Left cardiac atrium (tissue), 4 donors: ENCODE results near the gene CPT1B. TPM values are rescaled to one million over a fixed set of nuclear protein-coding genes. Genes with fewer than 3 reads are reported as not detected.
"Not testable (repeated sequence)": the region's sequence is repeated elsewhere in the genome, so short reads cannot be mapped to it uniquely, and the experiment has no call there.

ENCODE experiments used
- ATAC-seq, 2 donors: fragments of 200-7000 bp; cut with Tn5 transposase; one replicate each; pipeline ENCODE4 v1.9.1; 2020; ENCODE audit warnings: mild to moderate bottlenecking in 2 of 2, moderate library complexity in 2 of 2
- DNase-seq: peaks from one replicate; pipeline ENCODE4 v3.0.0-alpha.2; 2020
- intact Hi-C, 2 donors: fragments of 100-400 bp; cut with DNase I; formaldehyde crosslinking; loops; one replicate each; pipeline versions ENCODE4 v1.14.1 to v1.15.1; 2022 to 2023
- total RNA-seq, 2 donors: library from RNA; stranded (reverse); fragmentation: NEBNext Ultra II Directional; extraction: Animal tissue kit (Norgen Biotek cat#: 25700); gene quantifications; one replicate each; pipeline ENCODE4 v1.2.1, GENCODE V29; 2021
- donor health status: DM: no; HTN: yes; CAD: no.
- donor health status: DM: no; HTN: yes; CAD: no; lungs with severe emphysema.
- donor health status: DM: yes; HTN: yes; CAD: no.
- donor health status: Dilated cardiomyopathy.

Gene CPT1B
- total RNA-seq, 2 donors from 2014 or later, result 201 to 269 TPM

DNA sequence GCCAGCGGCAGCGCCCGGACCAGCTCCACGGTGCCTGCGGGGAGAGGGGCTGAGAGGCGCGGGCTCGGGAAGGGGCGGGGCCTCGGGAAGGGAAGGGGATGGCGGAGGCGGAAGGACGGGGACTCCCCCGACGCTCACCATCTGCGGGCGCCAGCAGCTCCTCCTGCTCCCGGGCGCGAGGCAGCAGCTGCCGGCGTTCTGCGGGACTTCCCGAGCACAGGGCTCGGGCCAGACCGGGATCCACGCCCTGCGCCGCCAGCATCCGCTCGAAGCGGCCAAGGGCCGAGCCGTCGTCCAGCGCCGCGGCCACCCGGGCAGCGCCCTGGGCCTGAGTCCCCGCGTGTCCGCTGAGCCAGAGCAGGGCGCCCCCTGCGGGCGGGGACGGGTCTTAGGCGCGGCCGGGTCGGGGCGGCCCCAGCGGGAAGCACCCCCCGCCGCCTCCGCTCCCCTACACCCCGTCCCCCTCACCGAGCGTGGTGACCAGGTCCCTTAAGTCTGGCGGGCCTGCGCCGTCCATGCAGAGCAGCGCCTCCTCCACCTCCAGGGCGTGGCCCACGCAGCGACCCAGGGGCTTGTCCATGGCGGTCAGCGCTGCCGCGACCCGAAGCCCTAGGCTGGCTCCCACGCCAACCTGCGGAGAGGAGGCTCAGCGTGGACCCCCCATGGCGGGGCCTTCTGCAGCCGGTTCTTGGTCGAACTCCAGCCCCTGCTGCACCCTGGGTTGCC lies 52.0 kb downstream of the CPT1B start:
- peak; percentile 24 to 43 for ATAC-seq
- DNase-seq, result peak; percentile 85
- intact Hi-C loops, result no loop called here

DNA sequence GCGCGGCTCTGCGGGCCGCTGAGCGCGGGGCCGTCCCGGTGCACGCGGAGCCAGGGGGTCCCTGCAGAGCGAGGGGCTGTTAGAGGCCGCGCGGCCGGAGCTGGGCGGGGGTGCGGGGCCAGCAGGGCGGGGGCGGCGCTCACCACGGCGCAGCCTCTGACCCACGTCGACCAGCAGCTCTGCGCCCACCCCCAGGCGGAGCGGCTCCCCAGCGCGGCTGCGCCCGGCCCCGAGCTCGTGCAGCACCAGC lies 52.4 kb downstream of the CPT1B start:
- intact Hi-C loops, result loop anchor here in 1 of 2 donors (2.0 kb wide), 1 partner anchor 37 kb away; the partner anchor contains the start of gene SYCE3
- DNase-seq (no peak), ATAC-seq (no peak)

DNA sequence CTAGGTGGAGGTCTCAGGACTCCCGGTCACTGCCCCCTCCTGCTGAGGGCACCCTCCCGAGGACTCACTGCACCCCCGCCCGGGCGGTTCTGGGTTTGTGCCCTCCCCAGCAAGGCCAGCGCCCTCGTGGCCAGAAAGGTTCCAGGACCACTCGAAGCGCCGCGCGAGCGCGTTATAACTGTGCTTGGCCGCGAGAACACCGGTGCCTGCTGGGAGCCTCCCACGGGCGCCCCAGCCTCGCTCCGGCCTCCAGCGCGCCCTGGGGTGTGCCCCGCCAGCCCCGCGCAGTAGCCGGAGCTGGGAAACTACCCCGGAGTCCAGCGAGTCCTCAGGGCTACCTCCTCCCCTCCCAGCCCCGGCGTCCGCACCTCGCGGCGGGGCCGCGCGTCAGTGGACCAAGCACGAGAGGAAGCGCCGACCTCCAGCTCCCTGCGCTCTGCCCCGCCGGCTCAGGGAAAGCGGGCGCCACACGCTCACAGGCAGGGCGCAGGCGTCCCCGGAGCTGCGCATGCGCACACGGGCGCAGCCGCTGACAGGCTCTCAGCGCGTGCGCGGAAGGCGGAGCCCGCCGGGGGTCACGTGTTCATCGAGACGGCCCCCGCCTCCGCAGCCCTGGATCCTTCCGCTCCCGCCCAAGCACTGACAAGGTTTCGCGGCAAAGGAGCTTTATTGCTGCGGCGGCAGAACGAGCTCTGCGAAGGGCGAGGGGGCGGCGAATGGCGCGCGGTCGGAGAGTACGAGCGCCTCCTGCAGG lies 52.9 kb downstream of the CPT1B start, which contains the start of gene SCO2:
Gene SCO2 (minus strand): TSS at position 495 of the 754 bp plus-strand sequence. CDS start 1,187 bp downstream, outside the sequence.
- DNase-seq (peak; percentile 97), ATAC-seq (peak; percentile 58 to 77)
- intact Hi-C loops, result loop anchor here in 1 of 2 donors (2.0 kb wide), 1 partner anchor 38 kb away; the partner anchor contains the start of gene SYCE3

DNA sequence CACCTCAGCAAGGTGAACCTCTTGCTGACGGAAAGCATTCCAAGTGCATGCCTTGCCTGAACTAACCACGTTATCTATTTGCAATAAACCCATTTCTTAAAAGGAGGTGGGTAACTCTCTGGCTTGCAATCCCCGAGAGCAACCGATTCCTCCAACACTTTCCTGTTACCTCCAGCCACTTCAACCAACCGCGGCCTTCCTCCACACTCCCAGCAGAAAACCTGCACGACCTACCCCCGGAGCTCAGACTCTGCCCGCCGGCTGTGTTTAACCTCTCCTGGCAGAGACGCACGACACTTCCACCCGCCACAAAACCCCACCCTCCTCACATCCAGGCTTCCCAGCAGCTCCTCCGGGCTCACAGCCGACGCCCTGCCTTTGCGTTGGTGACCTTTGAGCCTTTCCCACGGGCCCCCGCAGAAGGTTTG lies 53.5 kb downstream of the CPT1B start:
- intact Hi-C loops, result loop anchor here in 1 of 2 donors (2.0 kb wide), 1 partner anchor 38 kb away; the partner anchor contains the start of gene SYCE3
- no peak for DNase-seq
- no peak for ATAC-seq

DNA sequence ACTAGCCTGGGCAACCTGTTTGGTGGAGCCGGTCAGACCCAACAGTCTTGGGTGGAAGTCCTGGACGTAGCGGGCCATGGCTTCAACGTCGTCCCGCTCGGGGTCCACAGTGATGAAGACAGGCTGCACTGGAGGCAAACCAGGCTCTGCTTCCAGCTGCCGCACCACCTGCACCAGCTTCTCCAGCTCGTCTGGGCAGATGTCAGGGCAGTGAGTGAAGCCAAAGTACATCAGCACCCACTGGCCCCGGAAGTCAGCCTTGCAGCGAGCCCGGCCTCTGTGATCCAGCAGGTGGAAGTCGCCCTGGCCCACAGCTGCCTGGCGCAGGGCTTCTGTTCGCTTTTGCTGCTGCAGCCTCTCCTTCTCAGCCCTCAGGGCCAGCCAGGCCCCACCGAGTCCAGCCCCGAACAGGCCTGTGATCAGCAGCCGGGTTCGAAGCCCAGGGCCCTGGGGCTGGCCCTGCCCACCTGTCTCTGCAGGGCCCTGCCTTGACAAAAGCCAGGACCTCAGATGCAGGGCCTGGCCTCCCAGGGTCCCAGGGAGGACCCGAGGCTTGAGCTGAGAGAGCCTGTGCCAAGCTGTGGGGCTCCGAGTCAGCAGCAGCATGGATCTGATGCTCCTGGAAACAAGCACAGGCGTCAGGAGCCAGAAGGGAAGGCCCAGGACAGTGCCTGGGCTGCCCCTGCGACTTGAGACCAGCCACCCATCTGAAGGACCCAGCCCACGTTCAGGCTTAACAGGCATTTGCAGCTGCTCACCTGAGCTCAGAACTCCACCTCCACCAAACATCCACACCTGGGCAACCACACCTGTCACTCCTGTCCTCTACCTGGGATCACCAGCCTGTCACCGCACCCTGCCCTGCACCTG lies 54.2 kb downstream of the CPT1B start:
- DNase-seq (no peak), ATAC-seq (no peak)
- intact Hi-C loops, result loop anchor here in 1 of 2 donors (2.0 kb wide), 1 partner anchor 39 kb away; the partner anchor contains the start of gene SYCE3

DNA sequence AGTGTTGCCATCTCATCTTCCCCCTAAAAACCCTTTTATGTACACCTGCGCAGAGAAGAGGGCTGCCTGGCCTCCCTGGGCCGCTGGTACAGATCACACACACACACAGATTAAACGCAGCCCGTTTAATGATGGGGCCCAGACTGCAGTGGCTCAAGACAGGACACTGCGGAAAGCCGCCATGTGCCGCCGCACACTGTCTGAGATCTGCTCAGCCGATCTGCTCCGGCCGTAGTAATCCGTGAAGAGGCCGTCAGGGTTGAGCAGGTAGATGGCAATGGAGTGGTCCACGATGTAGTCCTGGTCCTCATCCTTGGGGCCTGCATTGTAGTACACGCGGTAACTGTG lies 54.8 kb downstream of the CPT1B start:
- DNase-seq (no peak), ATAC-seq (no peak)
- intact Hi-C loops, result no loop called here

DNA sequence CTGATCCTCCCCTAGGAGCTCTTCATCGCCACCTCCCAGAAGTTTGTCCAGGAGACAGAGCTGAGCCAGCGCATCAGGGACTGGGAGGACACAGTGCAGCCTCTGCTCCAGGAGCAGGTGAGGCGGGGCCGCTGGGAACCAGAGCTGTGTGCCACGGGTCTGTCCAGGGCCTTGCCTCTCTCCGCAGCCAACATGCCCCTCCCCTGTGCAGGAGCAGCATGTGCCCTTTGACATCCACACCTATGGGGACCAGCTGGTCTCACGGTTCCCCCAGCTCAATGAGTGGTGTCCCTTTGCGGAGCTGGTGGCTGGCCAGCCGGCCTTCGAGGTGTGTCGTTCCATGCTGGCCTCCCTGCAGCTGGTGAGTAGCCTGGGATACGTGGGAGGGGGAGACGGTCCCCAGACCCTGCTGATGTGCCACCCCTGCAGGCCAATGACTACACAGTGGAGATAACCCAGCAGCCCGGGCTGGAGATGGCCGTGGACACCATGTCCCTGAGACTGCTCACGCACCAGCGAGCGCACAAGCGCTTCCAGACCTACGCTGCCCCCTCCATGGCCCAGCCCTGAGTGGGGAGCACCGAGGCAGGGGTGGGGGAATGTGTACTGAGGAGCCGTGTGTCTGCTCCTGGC lies 55.3 kb downstream of the CPT1B start:
- no peak for ATAC-seq
- intact Hi-C loops, result no loop called here
- DNase-seq, result peak; percentile 26

DNA sequence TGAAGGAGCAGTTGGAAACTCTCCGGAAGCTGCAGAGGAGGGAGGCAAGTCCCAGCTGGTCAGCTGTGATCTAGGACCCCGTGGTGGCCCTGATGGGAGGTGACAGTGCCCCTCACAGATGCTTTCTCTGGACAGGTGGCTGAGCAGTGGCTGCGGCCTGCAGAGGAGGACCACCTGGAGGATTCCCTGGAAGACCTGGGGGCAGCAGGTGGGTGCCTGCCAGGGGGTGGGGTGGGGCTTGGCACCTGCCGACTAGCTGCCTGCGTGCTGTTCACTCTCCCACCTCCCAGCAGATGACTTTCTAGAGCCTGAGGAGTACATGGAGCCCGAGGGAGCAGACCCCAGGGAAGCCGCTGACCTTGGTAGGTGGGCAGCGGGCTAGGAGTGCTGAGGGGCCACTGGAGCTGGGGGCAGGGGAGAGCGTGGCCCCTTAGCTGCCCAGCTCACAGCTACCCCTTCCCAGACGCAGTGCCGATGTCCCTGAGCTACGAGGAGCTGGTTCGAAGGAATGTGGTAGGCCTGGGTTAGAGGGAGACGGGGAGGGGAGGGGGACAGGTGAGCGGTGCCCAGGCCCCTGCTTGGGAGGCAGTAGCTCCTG lies 55.9 kb downstream of the CPT1B start:
- DNase-seq, result no peak
- ATAC-seq, result no peak
- intact Hi-C loops, result no loop called here

- ATAC-seq (no peak), DNase-seq (no peak)
- intact Hi-C loops, result no loop called here
Observed at GRCh38 chr22:50521710-50522109, 56.5 kb downstream of the CPT1B start.

GRCh38 chr22:50520826-50521453 lies 57.3 kb downstream of the CPT1B start:
- intact Hi-C loops, result no loop called here
- no peak for DNase-seq
- ATAC-seq, result no peak

DNA sequence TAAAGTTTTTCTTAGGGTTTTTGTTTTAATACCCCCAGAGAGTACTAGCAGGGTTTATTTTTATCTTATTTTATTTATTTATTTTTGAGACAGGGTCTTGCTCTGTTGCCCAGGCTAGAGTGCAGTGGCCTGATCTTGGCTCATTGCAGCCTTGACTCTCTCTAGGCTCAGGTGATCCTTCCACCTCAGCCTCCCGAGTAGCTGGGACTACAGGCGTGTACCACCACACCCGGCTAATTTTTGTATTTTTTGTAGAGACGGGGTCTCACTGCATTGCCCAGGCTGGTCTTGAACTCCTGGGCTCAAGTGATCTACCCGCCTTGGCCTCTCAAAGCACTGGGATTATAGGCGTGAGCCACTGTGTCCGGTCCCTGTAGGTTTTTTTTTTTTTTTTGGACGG lies 58.0 kb downstream of the CPT1B start:
- DNase-seq, intact Hi-C loops, ATAC-seq: not testable (repeated sequence)

GRCh38 chr22:50519151-50519550 lies 59.1 kb downstream of the CPT1B start:
- no peak for ATAC-seq
- intact Hi-C loops, result no loop called here

More at GRCh38 chr22:50519151-50519550, 59.1 kb downstream of the CPT1B start:
- no peak for DNase-seq

Other genes starting within 250 kb of the CPT1B start
- gene PPP6R2, start 235.1 kb downstream of the CPT1B start, total RNA-seq, result 10 to 100 TPM; 40.6 to 46.2 TPM
- 10 to 100 TPM; 44.9 to 54.4 TPM for gene SBF1, start 103.4 kb downstream of the CPT1B start, total RNA-seq
- under 1 TPM; 0.15 to 0.52 TPM for gene ADM2, start 96.9 kb downstream of the CPT1B start, total RNA-seq
- gene MIOX, start 91.6 kb downstream of the CPT1B start, total RNA-seq, result not detected
- gene LMF2, start 70.7 kb downstream of the CPT1B start, total RNA-seq, result 10 to 100 TPM; 35.4 to 37.6 TPM
- gene NCAPH2, start 70.2 kb downstream of the CPT1B start, total RNA-seq, result 10 to 100 TPM; 29.8 to 32.7 TPM
- gene SCO2, start 52.8 kb downstream of the CPT1B start, total RNA-seq, result 1 to 10 TPM in 1 of 2 donors, not detected in 1; 1.3 TPM
- 10 to 100 TPM; 27.9 to 67.1 TPM for gene TYMP, start 48.4 kb downstream of the CPT1B start, total RNA-seq
- under 1 TPM in 1 of 2 donors, not detected in 1; 0.15 TPM for gene KLHDC7B, start 32.5 kb downstream of the CPT1B start, total RNA-seq
- gene SYCE3, start 15.5 kb downstream of the CPT1B start, total RNA-seq, result not detected
- gene CHKB, start 4.4 kb upstream of the CPT1B start, total RNA-seq, result 10 to 100 TPM; 31.6 to 35.3 TPM
- 1 to 10 TPM in 1 of 2 donors, under 1 TPM in 1; 0.42 to 1.1 TPM for gene MAPK8IP2, start 22.4 kb upstream of the CPT1B start, total RNA-seq
- gene ARSA, start 49.7 kb upstream of the CPT1B start, total RNA-seq, result 10 to 100 TPM; 27.0 to 32.5 TPM
- gene SHANK3, start 94.4 kb upstream of the CPT1B start, total RNA-seq, result 10 to 100 TPM; 19.5 to 34.1 TPM
- gene ACR, start 159.8 kb upstream of the CPT1B start, total RNA-seq, result 1 to 10 TPM in 1 of 2 donors, not detected in 1; 1.5 TPM
- 10 to 100 TPM; 10.2 to 11.0 TPM for gene RABL2B, start 205.2 kb upstream of the CPT1B start, total RNA-seq